A549 (cell line): ENCODE measurements around the gene TRAF3.

Source experiments
- ESRRA ChIP-seq: fragments of 150-350 bp; IDR thresholded peaks from 2 replicates; pipeline ENCODE4 v1.6.1; 2014; ENCODE audit warnings: mild to moderate bottlenecking, low read length, borderline replicate concordance
- ZFP36 ChIP-seq: fragments of 450-650 bp; IDR thresholded peaks from 2 replicates; pipeline ENCODE4 v1.6.1; 2014; ENCODE audit warnings: borderline replicate concordance; ENCODE audit not compliant: partially characterized antibody
- TF ChIP-seq, protein P1 (sequence below): fragments of >200 bp; sonication (Bioruptor Twin); formaldehyde crosslinking; IDR thresholded peaks from 3 replicates; pipeline ENCODE4 v1.5.1; 2016
- TF ChIP-seq, protein P2 (sequence below): fragments of 200-600 bp; sonication (generic); IDR thresholded peaks from 2 replicates; pipeline ENCODE4 v1.6.1; 2016; ENCODE audit warnings: antibody characterized with exemption, mild to moderate bottlenecking, moderate library complexity

DNA sequence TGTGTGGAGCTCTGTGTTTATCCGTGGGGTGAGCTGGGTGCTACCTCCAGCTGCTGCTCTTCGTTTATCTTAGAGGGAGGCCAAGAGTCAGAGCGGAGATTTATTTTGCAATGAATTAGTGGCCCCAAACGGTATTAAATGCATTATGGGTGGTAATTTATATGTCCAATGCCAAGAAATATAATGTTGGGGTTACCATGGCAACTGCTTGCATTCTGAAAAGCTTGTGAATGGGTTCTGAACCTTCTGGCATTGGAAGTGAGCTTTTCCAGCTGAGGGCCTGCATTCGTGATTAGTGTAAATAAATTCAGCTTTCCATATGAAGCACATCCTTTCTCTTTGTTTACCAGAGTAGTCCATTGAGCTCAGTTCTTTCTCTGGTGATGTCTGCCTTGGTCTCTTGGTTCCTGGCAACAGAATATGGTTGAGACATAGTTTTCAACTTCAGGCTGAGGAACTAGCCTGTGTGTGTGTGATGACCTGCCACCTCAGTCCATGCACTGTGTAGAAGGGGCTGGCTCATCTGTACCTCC lies 51.8 kb downstream of the TRAF3 start:
- TF ChIP-seq ESRRA (no peak), ZFP36 (no peak)
- TF ChIP-seq, protein P1, sequence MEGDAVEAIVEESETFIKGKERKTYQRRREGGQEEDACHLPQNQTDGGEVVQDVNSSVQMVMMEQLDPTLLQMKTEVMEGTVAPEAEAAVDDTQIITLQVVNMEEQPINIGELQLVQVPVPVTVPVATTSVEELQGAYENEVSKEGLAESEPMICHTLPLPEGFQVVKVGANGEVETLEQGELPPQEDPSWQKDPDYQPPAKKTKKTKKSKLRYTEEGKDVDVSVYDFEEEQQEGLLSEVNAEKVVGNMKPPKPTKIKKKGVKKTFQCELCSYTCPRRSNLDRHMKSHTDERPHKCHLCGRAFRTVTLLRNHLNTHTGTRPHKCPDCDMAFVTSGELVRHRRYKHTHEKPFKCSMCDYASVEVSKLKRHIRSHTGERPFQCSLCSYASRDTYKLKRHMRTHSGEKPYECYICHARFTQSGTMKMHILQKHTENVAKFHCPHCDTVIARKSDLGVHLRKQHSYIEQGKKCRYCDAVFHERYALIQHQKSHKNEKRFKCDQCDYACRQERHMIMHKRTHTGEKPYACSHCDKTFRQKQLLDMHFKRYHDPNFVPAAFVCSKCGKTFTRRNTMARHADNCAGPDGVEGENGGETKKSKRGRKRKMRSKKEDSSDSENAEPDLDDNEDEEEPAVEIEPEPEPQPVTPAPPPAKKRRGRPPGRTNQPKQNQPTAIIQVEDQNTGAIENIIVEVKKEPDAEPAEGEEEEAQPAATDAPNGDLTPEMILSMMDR = no peak
- TF ChIP-seq, protein P2, sequence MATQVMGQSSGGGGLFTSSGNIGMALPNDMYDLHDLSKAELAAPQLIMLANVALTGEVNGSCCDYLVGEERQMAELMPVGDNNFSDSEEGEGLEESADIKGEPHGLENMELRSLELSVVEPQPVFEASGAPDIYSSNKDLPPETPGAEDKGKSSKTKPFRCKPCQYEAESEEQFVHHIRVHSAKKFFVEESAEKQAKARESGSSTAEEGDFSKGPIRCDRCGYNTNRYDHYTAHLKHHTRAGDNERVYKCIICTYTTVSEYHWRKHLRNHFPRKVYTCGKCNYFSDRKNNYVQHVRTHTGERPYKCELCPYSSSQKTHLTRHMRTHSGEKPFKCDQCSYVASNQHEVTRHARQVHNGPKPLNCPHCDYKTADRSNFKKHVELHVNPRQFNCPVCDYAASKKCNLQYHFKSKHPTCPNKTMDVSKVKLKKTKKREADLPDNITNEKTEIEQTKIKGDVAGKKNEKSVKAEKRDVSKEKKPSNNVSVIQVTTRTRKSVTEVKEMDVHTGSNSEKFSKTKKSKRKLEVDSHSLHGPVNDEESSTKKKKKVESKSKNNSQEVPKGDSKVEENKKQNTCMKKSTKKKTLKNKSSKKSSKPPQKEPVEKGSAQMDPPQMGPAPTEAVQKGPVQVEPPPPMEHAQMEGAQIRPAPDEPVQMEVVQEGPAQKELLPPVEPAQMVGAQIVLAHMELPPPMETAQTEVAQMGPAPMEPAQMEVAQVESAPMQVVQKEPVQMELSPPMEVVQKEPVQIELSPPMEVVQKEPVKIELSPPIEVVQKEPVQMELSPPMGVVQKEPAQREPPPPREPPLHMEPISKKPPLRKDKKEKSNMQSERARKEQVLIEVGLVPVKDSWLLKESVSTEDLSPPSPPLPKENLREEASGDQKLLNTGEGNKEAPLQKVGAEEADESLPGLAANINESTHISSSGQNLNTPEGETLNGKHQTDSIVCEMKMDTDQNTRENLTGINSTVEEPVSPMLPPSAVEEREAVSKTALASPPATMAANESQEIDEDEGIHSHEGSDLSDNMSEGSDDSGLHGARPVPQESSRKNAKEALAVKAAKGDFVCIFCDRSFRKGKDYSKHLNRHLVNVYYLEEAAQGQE = no peak
